Stimulated activated CD4-positive, alpha-beta T cell treated with anti-CD3 and anti-CD28 coated beads, Interleukin-15, amount 100 ng/mL, for 1 hour (primary cell): Measurements from ENCODE around the gene A2M.

Experiments used
- DNase-seq, 2 donors: peaks; one replicate each; pipeline ENCODE4 v3.0.0-alpha.2; 2020; ENCODE audit warnings: low read depth in 1 of 2, low spot score in 1 of 2

A2M gene

GRCh38 chr12:9122091-9122609 lies 6.4 kb upstream of the A2M start:
- no peak for DNase-seq

- DNase-seq: no peak
Measured at GRCh38 chr12:9120487-9121184, 4.9 kb upstream of the A2M start.

- no peak for DNase-seq
Measured at GRCh38 chr12:9118158-9118557, 2.4 kb upstream of the A2M start.

- DNase-seq: no peak
Measured at GRCh38 chr12:9114946-9115345, 773 bp downstream of the A2M start.

- no peak for DNase-seq
Measured at GRCh38 chr12:9113987-9114309, 1.8 kb downstream of the A2M start.

GRCh38 chr12:9113296-9113986 lies 2.3 kb downstream of the A2M start:
- no peak for DNase-seq

- no peak for DNase-seq
Measured at GRCh38 chr12:9112076-9112853, 3.5 kb downstream of the A2M start.

GRCh38 chr12:9111525-9111924 lies 4.2 kb downstream of the A2M start:
- DNase-seq: no peak

GRCh38 chr12:9109737-9110491 lies 5.8 kb downstream of the A2M start:
- no peak for DNase-seq

GRCh38 chr12:9109213-9109522 lies 6.6 kb downstream of the A2M start:
- DNase-seq: no peak

- no peak for DNase-seq
Measured at GRCh38 chr12:9108504-9109212, 7.1 kb downstream of the A2M start.

GRCh38 chr12:9107542-9107873 lies 8.2 kb downstream of the A2M start:
- no peak for DNase-seq

- DNase-seq: no peak
Measured at GRCh38 chr12:9106610-9107541, 8.8 kb downstream of the A2M start.

GRCh38 chr12:9106067-9106466 lies 9.7 kb downstream of the A2M start:
- no peak for DNase-seq

GRCh38 chr12:9104767-9105423 lies 10.8 kb downstream of the A2M start:
- DNase-seq: no peak

GRCh38 chr12:9104087-9104486 lies 11.6 kb downstream of the A2M start:
- no peak for DNase-seq

GRCh38 chr12:9103050-9103849 lies 12.5 kb downstream of the A2M start:
- no peak for DNase-seq

- DNase-seq: no peak
Measured at GRCh38 chr12:9101018-9101687, 14.6 kb downstream of the A2M start.
